SIG-M5 treated with dmso at 0.1 percent for 504 hours (cell line): Measurements from ENCODE around the gene FUBP3.
A peak's percentile ranks its signal among the peaks of the same experiment; 100 is the strongest.

Experiments used
- DNase-seq: peaks from one replicate; lab custom pipeline; 2025; ENCODE audit not compliant: unreplicated experiment; lab: John Stamatoyannopoulos, UW

FUBP3 gene

GRCh38 chr9:130661451-130662098 is 82.2 kb downstream of the FUBP3 start:
- DNase-seq = no peak

GRCh38 chr9:130662099-130662969 is 83.0 kb downstream of the FUBP3 start:
- no peak for DNase-seq

- DNase-seq = no peak
Observed at GRCh38 chr9:130662970-130663257, 83.5 kb downstream of the FUBP3 start.

- DNase-seq = peak; percentile 29
Observed at GRCh38 chr9:130663258-130663976, 84.0 kb downstream of the FUBP3 start.

GRCh38 chr9:130663977-130664250 is 84.5 kb downstream of the FUBP3 start:
- no peak for DNase-seq

- DNase-seq = no peak
Observed at GRCh38 chr9:130664251-130665028, 85.1 kb downstream of the FUBP3 start, which contains the start of gene PRDM12. TSS of gene PRDM12 (plus strand) at chr9:130664594. CDS start at chr9:130664654, 60 bp downstream.

GRCh38 chr9:130665029-130665430 is 85.7 kb downstream of the FUBP3 start:
- DNase-seq = no peak

- no peak for DNase-seq
Observed at GRCh38 chr9:130665431-130666392, 86.3 kb downstream of the FUBP3 start.

- no peak for DNase-seq
Observed at GRCh38 chr9:130666393-130667119, 87.2 kb downstream of the FUBP3 start.

- no peak for DNase-seq
Observed at GRCh38 chr9:130667120-130667435, 87.7 kb downstream of the FUBP3 start.

- no peak for DNase-seq
Observed at GRCh38 chr9:130668196-130668595, 88.8 kb downstream of the FUBP3 start.

- no peak for DNase-seq
Observed at GRCh38 chr9:130668659-130669058, 89.3 kb downstream of the FUBP3 start.

GRCh38 chr9:130669965-130670364 is 90.6 kb downstream of the FUBP3 start:
- DNase-seq = no peak

- DNase-seq = no peak
Observed at GRCh38 chr9:130670644-130671043, 91.3 kb downstream of the FUBP3 start.

GRCh38 chr9:130672466-130672865 is 93.1 kb downstream of the FUBP3 start:
- no peak for DNase-seq

GRCh38 chr9:130672933-130673615 is 93.7 kb downstream of the FUBP3 start:
- no peak for DNase-seq

- DNase-seq = no peak
Observed at GRCh38 chr9:130675396-130675795, 96.0 kb downstream of the FUBP3 start.

GRCh38 chr9:130677252-130677651 is 97.9 kb downstream of the FUBP3 start:
- no peak for DNase-seq
